Adrenal gland (tissue), 5 donors: ENCODE measurements around the gene ARSH.

Source experiments
- CTCF ChIP-seq, 6 experiments: fragments of 450-650 bp in 4 of 6; fragments of 200-600 bp in 2 of 6; sonication (generic) in 1 of 6; IDR thresholded peaks; 1 replicate in 5 of 6; 2 replicates in 1 of 6; pipeline versions ENCODE4 v1.5.1 to v1.8.0; 2016 to 2021; ENCODE audit warnings: antibody characterized with exemption in 6 of 6, mild to moderate bottlenecking in 2 of 6, moderate library complexity in 1 of 6
- POLR2A ChIP-seq, 2 donors: fragments of 450-650 bp; IDR thresholded peaks; one replicate each; pipeline ENCODE4 v1.6.1; 2017; ENCODE audit warnings: antibody characterized with exemption in 2 of 2, mild to moderate bottlenecking in 2 of 2, moderate library complexity in 1 of 2
- donor health status: DM: no; HTN: no; CAD: no.

GRCh38 chrX:2972391-2972790 is 34.0 kb upstream of the ARSH start:
- TF ChIP-seq CTCF (IDR thresholded peaks at IDR 0.05), result no peak
- TF ChIP-seq POLR2A (IDR thresholded peaks at IDR 0.05), result no peak
